PC-9 (cell line): ENCODE measurements around the gene KIAA1191.

ENCODE experiments used
- EZH2 ChIP-seq: fragments of 200-600 bp; sonication (generic); IDR thresholded peaks from 2 replicates; pipeline ENCODE4 v1.8.0; 2017; ENCODE audit warnings: antibody characterized with exemption, low read depth
- TF ChIP-seq, protein P1 (sequence below): fragments of 200-600 bp; sonication (generic); conservative IDR thresholded peaks from 2 replicates; pipeline ENCODE4 v1.6.1; 2017; ENCODE audit warnings: mixed run types, antibody characterized with exemption, mild to moderate bottlenecking, moderate library complexity

DNA sequence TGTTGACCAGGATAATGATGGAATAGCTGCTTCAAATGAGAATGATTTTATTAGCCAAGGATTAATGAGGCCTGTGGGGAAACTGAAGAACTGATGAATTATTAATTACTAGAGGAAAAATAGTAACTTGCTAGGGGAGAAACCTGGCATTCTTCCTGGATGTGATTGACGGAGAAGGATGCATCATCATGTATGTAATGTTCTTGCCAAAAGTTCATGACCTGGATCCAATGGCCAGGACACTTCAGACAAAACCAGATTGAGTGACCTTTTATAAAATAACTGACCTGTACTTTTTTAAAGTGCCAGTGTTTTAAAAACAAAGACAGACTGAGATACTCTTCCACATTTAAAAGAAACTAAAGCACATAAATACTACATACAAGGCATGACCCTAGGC is 23.7 kb downstream of the KIAA1191 start:
- TF ChIP-seq, protein P1, sequence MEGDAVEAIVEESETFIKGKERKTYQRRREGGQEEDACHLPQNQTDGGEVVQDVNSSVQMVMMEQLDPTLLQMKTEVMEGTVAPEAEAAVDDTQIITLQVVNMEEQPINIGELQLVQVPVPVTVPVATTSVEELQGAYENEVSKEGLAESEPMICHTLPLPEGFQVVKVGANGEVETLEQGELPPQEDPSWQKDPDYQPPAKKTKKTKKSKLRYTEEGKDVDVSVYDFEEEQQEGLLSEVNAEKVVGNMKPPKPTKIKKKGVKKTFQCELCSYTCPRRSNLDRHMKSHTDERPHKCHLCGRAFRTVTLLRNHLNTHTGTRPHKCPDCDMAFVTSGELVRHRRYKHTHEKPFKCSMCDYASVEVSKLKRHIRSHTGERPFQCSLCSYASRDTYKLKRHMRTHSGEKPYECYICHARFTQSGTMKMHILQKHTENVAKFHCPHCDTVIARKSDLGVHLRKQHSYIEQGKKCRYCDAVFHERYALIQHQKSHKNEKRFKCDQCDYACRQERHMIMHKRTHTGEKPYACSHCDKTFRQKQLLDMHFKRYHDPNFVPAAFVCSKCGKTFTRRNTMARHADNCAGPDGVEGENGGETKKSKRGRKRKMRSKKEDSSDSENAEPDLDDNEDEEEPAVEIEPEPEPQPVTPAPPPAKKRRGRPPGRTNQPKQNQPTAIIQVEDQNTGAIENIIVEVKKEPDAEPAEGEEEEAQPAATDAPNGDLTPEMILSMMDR: no peak
- TF ChIP-seq EZH2: no peak
